ENCODE results near the gene MAP7D1. TPM values are rescaled to one million over a fixed set of nuclear protein-coding genes. Genes with fewer than 3 reads are reported as not detected.

Gene MAP7D1
- total RNA-seq, 1 experiment from 2014 or later: 192 TPM

DNA sequence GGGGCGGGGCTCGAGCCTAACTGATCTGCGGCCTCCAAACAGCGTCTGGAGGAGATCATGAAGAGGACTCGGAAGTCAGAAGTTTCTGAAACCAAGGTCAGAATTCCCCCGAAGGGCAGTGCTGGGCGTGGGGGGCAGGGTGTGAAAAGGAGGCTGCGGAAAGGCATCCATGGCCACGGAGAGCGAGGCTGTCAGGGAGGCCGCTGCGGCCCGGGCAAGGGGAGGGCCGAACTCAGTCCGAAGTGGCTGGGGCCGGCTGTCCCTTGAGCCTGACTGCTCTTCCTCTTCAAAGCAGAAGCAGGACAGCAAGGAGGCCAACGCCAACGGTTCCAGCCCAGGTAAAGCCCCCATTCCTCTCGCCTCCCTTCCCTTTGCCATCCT lies 23.2 kb downstream of the MAP7D1 start:
- CTCF ChIA-PET: no interaction called here
- H3K9me3 ChIP-seq (ENCODE audit: low read depth, low read length, poor library complexity, severe bottlenecking): no peaks in the 10 kb centered on the region

DNA sequence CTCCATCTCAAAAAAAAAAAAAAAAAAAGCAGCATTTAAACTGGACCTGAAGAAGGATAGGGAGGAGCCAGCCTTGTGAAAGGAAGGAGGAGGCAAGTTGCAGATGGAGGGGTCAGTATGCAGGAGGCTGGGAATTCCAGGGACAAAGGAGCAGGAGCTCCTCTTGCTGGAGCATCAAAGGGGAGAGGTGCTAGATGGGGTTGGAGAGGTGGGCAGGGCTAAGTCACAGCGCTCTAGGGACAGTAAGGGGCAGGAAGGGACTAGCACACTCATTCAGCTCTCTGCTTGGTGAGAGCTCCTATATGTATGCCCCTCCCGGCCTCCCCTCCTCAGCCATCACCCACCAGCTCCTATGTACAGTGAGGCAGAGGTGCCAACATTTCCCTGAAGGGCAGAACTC lies 26.8 kb downstream of the MAP7D1 start:
- BruUV-seq (replicated peaks): no TSS peak
- Histone ChIP-seq H3K4me1 (ENCODE audit: insufficient read depth, low read length, poor library complexity, severe bottlenecking) (no peaks in the 10 kb centered on the region), H3K4me3 (ENCODE audit: low read depth, low read length, poor library complexity, severe bottlenecking) (no peak overlapping the region), H3K27ac (ENCODE audit: low read depth, low read length, poor library complexity, severe bottlenecking) (no peak overlapping the region), H3K27me3 (replicated peaks; ENCODE audit: insufficient read depth, low read depth, low read length, poor library complexity) (no peaks in the 10 kb centered on the region), H3K9me3 (ENCODE audit: low read depth, low read length, poor library complexity, severe bottlenecking) (no peaks in the 10 kb centered on the region), H3K36me3 (ENCODE audit: insufficient read depth, low read length, poor library complexity, severe bottlenecking) (peaks cover 38% of the 10 kb centered on the region)
- intact Hi-C loops (cut with micrococcal nuclease; ENCODE audit: unreplicated experiment): no loop called here
- TF ChIP-seq, protein P1, sequence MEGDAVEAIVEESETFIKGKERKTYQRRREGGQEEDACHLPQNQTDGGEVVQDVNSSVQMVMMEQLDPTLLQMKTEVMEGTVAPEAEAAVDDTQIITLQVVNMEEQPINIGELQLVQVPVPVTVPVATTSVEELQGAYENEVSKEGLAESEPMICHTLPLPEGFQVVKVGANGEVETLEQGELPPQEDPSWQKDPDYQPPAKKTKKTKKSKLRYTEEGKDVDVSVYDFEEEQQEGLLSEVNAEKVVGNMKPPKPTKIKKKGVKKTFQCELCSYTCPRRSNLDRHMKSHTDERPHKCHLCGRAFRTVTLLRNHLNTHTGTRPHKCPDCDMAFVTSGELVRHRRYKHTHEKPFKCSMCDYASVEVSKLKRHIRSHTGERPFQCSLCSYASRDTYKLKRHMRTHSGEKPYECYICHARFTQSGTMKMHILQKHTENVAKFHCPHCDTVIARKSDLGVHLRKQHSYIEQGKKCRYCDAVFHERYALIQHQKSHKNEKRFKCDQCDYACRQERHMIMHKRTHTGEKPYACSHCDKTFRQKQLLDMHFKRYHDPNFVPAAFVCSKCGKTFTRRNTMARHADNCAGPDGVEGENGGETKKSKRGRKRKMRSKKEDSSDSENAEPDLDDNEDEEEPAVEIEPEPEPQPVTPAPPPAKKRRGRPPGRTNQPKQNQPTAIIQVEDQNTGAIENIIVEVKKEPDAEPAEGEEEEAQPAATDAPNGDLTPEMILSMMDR (conservative IDR thresholded peaks at IDR 0.05; ENCODE audit: low read depth, low read length): no peak
- no peak for TF ChIP-seq EZH2 (IDR thresholded peaks at IDR 0.05; ENCODE audit: borderline replicate concordance, low read depth, low read length, poor library complexity, severe bottlenecking)
- ChIA-PET POLR2A (ENCODE audit: low non-redundant PET) (interaction anchor here (0.6 kb wide), 1 partner anchor 10 kb away, joined by 3 read pairs; no protein-coding TSS in a partner anchor), CTCF (interaction anchor here (0.7 kb wide), 1 partner anchor 137 kb away, joined by 14 read pairs; no protein-coding TSS in a partner anchor)
- DNase-seq (ENCODE audit: low spot score): no peak

More for the DNA sequence above, 23.2 kb downstream of the MAP7D1 start:
- no TSS peak for BruUV-seq (replicated peaks)
- Histone ChIP-seq H3K27me3 (replicated peaks; ENCODE audit: insufficient read depth, low read depth, low read length, poor library complexity) (no peaks in the 10 kb centered on the region), H3K27ac (ENCODE audit: low read depth, low read length, poor library complexity, severe bottlenecking) (no peak overlapping the region), H3K4me3 (ENCODE audit: low read depth, low read length, poor library complexity, severe bottlenecking) (no peak overlapping the region), H3K4me1 (ENCODE audit: insufficient read depth, low read length, poor library complexity, severe bottlenecking) (no peaks in the 10 kb centered on the region), H3K36me3 (ENCODE audit: insufficient read depth, low read length, poor library complexity, severe bottlenecking) (peaks cover 65% of the 10 kb centered on the region)
- intact Hi-C loops (cut with micrococcal nuclease; ENCODE audit: unreplicated experiment): no loop called here
- no peak for DNase-seq (ENCODE audit: low spot score)
- no peak for TF ChIP-seq EZH2 (IDR thresholded peaks at IDR 0.05; ENCODE audit: borderline replicate concordance, low read depth, low read length, poor library complexity, severe bottlenecking)
- TF ChIP-seq, protein P1 (conservative IDR thresholded peaks at IDR 0.05; ENCODE audit: low read depth, low read length): no peak
- POLR2A ChIA-PET (ENCODE audit: low non-redundant PET): no interaction called here

DNA sequence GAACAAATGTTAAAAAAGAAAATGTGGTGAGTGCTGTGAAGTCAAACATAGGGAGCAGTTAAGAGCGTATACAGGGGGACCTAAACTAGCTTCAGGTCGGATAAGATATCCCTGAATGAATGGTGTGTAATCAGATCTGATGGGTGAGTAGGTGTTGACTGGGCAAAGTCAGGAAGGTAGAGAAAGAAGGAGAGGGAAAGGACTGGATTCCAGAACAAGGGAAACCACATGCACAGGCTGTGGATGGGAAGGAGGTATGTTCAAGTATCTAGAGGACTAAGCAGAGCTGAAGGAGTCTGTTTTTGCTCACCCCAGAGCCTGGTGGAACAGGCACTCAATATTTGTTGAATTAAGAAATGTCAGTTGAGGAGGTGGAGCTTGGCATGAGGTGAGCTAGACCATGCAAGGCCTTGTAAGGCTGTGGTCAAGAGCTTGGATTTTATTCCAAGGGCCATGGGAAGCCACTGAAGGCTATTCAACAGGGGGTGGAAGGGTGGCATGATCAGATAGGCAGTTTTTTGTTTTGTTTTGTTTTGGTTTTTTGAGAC lies 27.4 kb downstream of the MAP7D1 start:
- no peak for DNase-seq (ENCODE audit: low spot score)
- ChIA-PET POLR2A (ENCODE audit: low non-redundant PET) (no interaction called here), CTCF (no interaction called here)
- no peaks in the 10 kb centered on the region for H3K9me3 ChIP-seq (ENCODE audit: low read depth, low read length, poor library complexity, severe bottlenecking)
- H3K4me3 ChIP-seq (ENCODE audit: low read depth, low read length, poor library complexity, severe bottlenecking): no peak overlapping the region
- H3K36me3 ChIP-seq (ENCODE audit: insufficient read depth, low read length, poor library complexity, severe bottlenecking): peaks cover 32% of the 10 kb centered on the region
- no peak overlapping the region for H3K27ac ChIP-seq (ENCODE audit: low read depth, low read length, poor library complexity, severe bottlenecking)
- BruUV-seq (replicated peaks): no TSS peak
- no peaks in the 10 kb centered on the region for H3K4me1 ChIP-seq (ENCODE audit: insufficient read depth, low read length, poor library complexity, severe bottlenecking)
- intact Hi-C loops (cut with micrococcal nuclease; ENCODE audit: unreplicated experiment): no loop called here
- TF ChIP-seq, protein P1 (conservative IDR thresholded peaks at IDR 0.05; ENCODE audit: low read depth, low read length): no peak
- TF ChIP-seq EZH2 (IDR thresholded peaks at IDR 0.05; ENCODE audit: borderline replicate concordance, low read depth, low read length, poor library complexity, severe bottlenecking): no peak
- no peaks in the 10 kb centered on the region for H3K27me3 ChIP-seq (replicated peaks; ENCODE audit: insufficient read depth, low read depth, low read length, poor library complexity)

All from A673 (cell line).